Stromal cell of bone marrow (primary cell): ENCODE results near the gene LNX1.
A peak's percentile ranks its signal among the peaks of the same experiment; 100 is the strongest.

Experiments
- DNase-seq: peaks from one replicate; pipeline ENCODE4 v3.0.0-alpha.2; 2012; ENCODE audit warnings: low read depth

LNX1 gene

GRCh38 chr4:53532521-53532920, 58.8 kb downstream of the LNX1 start:
- no peak for DNase-seq

GRCh38 chr4:53531585-53532224, 59.6 kb downstream of the LNX1 start:
- no peak for DNase-seq

GRCh38 chr4:53529025-53529424, 62.3 kb downstream of the LNX1 start:
- DNase-seq: no peak

- DNase-seq: no peak
Measured at GRCh38 chr4:53527930-53528329, 63.4 kb downstream of the LNX1 start.

- no peak for DNase-seq
Measured at GRCh38 chr4:53527326-53527725, 64.0 kb downstream of the LNX1 start.

GRCh38 chr4:53522334-53522733, 69.0 kb downstream of the LNX1 start:
- no peak for DNase-seq

- no peak for DNase-seq
Measured at GRCh38 chr4:53520116-53520515, 71.2 kb downstream of the LNX1 start.

- no peak for DNase-seq
Measured at GRCh38 chr4:53518807-53519206, 72.5 kb downstream of the LNX1 start.

GRCh38 chr4:53515076-53515475, 76.2 kb downstream of the LNX1 start:
- DNase-seq: peak; percentile 27

- DNase-seq: no peak
Measured at GRCh38 chr4:53514509-53514908, 76.8 kb downstream of the LNX1 start.

GRCh38 chr4:53512608-53513007, 78.7 kb downstream of the LNX1 start:
- DNase-seq: no peak

GRCh38 chr4:53511014-53511413, 80.3 kb downstream of the LNX1 start:
- no peak for DNase-seq

- DNase-seq: peak; percentile 43
Measured at GRCh38 chr4:53510321-53510720, 81.0 kb downstream of the LNX1 start.

GRCh38 chr4:53508446-53508845, 82.8 kb downstream of the LNX1 start:
- peak; percentile 92 for DNase-seq

- DNase-seq: peak; percentile 100
Measured at GRCh38 chr4:53507671-53508286, 83.5 kb downstream of the LNX1 start.

- no peak for DNase-seq
Measured at GRCh38 chr4:53507058-53507457, 84.2 kb downstream of the LNX1 start.

GRCh38 chr4:53505947-53506346, 85.3 kb downstream of the LNX1 start:
- no peak for DNase-seq

GRCh38 chr4:53502094-53502493, 89.2 kb downstream of the LNX1 start:
- no peak for DNase-seq

GRCh38 chr4:53501561-53501960, 89.7 kb downstream of the LNX1 start:
- DNase-seq: no peak

- DNase-seq: no peak
Measured at GRCh38 chr4:53500546-53500945, 90.7 kb downstream of the LNX1 start.

- DNase-seq: no peak
Measured at GRCh38 chr4:53499791-53500190, 91.5 kb downstream of the LNX1 start.

GRCh38 chr4:53498706-53499105, 92.6 kb downstream of the LNX1 start:
- DNase-seq: no peak

GRCh38 chr4:53497487-53498244, 93.6 kb downstream of the LNX1 start:
- peak; percentile 69 for DNase-seq
